Articular chondrocyte of knee joint (primary cell): Measurements from ENCODE around the gene ZNF783. TPM values are rescaled to one million over a fixed set of nuclear protein-coding genes. Genes with fewer than 3 reads are reported as not detected.

Source experiments
- small RNA-seq: library from RNA; depleted of rRNA; stranded (forward); fragments of <200 nt; gene quantifications from one replicate; pipeline ENCODE3, GENCODE V24; 2012
- total RNA-seq: library from RNA; depleted of rRNA; stranded (reverse); fragments of >200 nt; gene quantifications from 2 replicates; pipeline ENCODE4 v1.2.3, GENCODE V29; 2012

ZNF783 gene
- total RNA-seq = 10.2 and 11.6 TPM in 2 replicates

DNA sequence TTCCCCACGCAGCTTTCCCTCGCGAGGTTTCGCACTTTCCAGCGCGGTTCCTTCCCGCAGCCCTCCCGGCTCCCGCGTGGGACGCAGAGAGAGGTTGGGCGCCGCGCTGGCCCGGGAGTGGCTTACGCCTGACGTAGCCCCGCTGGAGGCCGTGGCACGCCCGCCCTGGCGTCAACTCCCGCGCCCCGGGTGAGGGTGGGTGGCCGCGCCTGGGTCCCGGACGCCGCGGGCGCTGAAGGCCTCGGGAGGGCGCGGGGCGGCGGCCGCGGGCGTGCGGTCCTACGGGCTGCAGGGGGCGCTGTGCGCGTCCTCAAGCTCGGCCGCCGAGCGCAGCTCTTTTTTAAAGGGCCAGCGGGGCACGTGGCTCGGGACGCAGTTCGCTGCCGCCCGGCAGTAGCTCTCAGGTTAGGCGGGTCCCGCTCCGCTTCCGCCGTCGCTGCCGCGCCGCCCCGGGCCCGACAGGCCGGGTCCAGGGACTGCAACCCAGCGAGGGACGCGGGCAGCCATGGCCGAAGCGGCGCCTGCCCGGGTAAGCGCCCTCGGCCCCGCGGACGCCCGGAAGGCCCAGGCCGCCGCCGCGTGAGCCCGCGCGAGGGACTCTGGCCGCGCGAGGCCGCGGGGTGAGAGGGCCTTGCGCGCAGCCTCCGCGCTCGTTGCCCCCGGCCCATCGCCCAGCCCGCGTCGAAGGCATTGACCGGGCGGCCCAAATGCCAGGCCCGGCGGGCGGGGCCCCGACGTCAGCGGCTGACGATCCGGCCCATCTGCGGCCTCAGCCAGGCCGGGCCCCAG is at the start of gene ZNF783:
Gene ZNF783 (plus strand): TSS at position 368 of the 789 bp plus-strand sequence. CDS start 138 bp downstream, at position 506.

DNA sequence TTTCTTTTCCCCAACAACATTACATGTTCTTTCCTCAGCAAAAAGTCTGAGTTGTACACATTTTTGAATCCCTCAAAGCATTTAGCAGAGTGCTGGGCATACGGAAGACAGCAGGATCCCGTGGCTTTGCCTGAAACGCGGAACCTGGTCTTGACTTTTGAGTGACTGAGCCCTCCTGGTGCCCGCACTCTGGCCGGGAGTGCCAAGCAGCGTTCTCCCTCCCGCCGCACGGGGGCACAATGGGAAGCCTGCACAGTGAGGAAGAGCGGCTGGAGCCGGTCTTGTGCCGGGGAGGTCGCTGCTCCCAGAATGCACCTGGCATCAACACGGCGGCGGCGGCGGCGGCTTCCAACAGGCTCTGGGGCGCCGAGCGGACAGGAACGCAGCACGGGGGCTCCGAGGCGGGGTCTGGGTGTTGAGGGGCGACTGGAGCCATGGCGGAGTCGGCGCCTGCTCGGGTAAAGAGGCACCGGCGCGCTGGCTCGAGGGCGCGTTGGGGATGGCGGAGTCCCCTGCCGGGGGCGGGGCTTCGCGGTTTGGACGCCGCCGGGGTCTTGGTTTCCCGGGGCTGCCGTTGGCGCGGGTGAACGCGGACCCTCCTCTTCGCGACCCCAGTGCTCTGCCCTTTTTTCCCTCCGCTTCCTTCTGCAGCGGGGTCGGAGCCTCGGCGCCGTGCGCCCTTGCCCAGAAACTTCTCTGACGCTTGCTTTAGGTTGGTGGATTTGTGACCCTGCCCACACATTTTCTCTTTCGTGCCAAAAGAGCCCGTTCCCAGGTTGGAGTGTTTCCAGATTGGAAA is 22.5 kb upstream of the ZNF783 start, which contains the start of gene ZNF212:
Gene ZNF212 (plus strand): TSS at position 307 of the 799 bp plus-strand sequence. CDS start 128 bp downstream, at position 435.

Small RNA genes within 50 kb of the gene (small RNA-seq; reads per million reads assigned to genes)
- not detected for gene AC004941.2

Other genes starting within 250 kb of the ZNF783 start
- 242 and 246 TPM in 2 replicates for gene PDIA4, start 233.7 kb upstream of the ZNF783 start, total RNA-seq
- 4.3 and 4.4 TPM in 2 replicates for gene ZNF786, start 171.5 kb upstream of the ZNF783 start, total RNA-seq
- gene ZNF425, start 135.9 kb upstream of the ZNF783 start, total RNA-seq = 7.0 and 7.4 TPM in 2 replicates
- 15.4 and 19.0 TPM in 2 replicates for gene ZNF398, start 114.7 kb upstream of the ZNF783 start, total RNA-seq
- gene ZNF282, start 66.7 kb upstream of the ZNF783 start, total RNA-seq = 16.1 and 19.6 TPM in 2 replicates
- 4.8 and 6.2 TPM in 2 replicates for gene ZNF212, start 22.5 kb upstream of the ZNF783 start, total RNA-seq
- 7.4 and 8.0 TPM in 2 replicates for gene ZNF777, start 198.9 kb downstream of the ZNF783 start, total RNA-seq
- gene ZNF746, start 235.6 kb downstream of the ZNF783 start, total RNA-seq = 18.4 and 23.0 TPM in 2 replicates